GM21447 (cell line): ENCODE measurements around the gene CACNA1D.
"Not testable (repeated sequence)": the region's sequence is repeated elsewhere in the genome, so short reads cannot be mapped to it uniquely, and the experiment has no call there.

Experiments
- ATAC-seq: cut with Tn5 transposase; IDR thresholded peaks from one replicate; pipeline ENCODE4 v1.9.1; 2021; ENCODE audit not compliant: unreplicated experiment

CACNA1D gene

GRCh38 chr3:53570709-53571108 is 76.3 kb downstream of the CACNA1D start:
- no peak for ATAC-seq

GRCh38 chr3:53571264-53571663 is 76.9 kb downstream of the CACNA1D start:
- ATAC-seq, result no peak

GRCh38 chr3:53572184-53572583 is 77.8 kb downstream of the CACNA1D start:
- ATAC-seq, result not testable (repeated sequence)

GRCh38 chr3:53577506-53577905 is 83.1 kb downstream of the CACNA1D start:
- ATAC-seq, result no peak

GRCh38 chr3:53579636-53580035 is 85.2 kb downstream of the CACNA1D start:
- ATAC-seq, result no peak

GRCh38 chr3:53581671-53582070 is 87.3 kb downstream of the CACNA1D start:
- ATAC-seq, result no peak

- ATAC-seq, result no peak
Measured at GRCh38 chr3:53583161-53583690, 88.8 kb downstream of the CACNA1D start.

GRCh38 chr3:53585049-53585448 is 90.6 kb downstream of the CACNA1D start:
- no peak for ATAC-seq

- ATAC-seq, result no peak
Measured at GRCh38 chr3:53585627-53586026, 91.2 kb downstream of the CACNA1D start.

GRCh38 chr3:53588122-53588521 is 93.7 kb downstream of the CACNA1D start:
- no peak for ATAC-seq

- no peak for ATAC-seq
Measured at GRCh38 chr3:53589201-53589600, 94.8 kb downstream of the CACNA1D start.

GRCh38 chr3:53589806-53590205 is 95.4 kb downstream of the CACNA1D start:
- ATAC-seq, result no peak

- no peak for ATAC-seq
Measured at GRCh38 chr3:53590606-53591005, 96.2 kb downstream of the CACNA1D start.

- ATAC-seq, result no peak
Measured at GRCh38 chr3:53591646-53592045, 97.2 kb downstream of the CACNA1D start.

- no peak for ATAC-seq
Measured at GRCh38 chr3:53592862-53593261, 98.5 kb downstream of the CACNA1D start.

- no peak for ATAC-seq
Measured at GRCh38 chr3:53593611-53594010, 99.2 kb downstream of the CACNA1D start.

- no peak for ATAC-seq
Measured at GRCh38 chr3:53594276-53594675, 99.9 kb downstream of the CACNA1D start.

- no peak for ATAC-seq
Measured at GRCh38 chr3:53595660-53596059, 101.2 kb downstream of the CACNA1D start.

- ATAC-seq, result no peak
Measured at GRCh38 chr3:53597136-53597915, 102.9 kb downstream of the CACNA1D start.

GRCh38 chr3:53599771-53600170 is 105.4 kb downstream of the CACNA1D start:
- no peak for ATAC-seq

GRCh38 chr3:53602866-53603265 is 108.5 kb downstream of the CACNA1D start:
- no peak for ATAC-seq

- no peak for ATAC-seq
Measured at GRCh38 chr3:53604232-53604631, 109.8 kb downstream of the CACNA1D start.

- no peak for ATAC-seq
Measured at GRCh38 chr3:53606793-53607192, 112.4 kb downstream of the CACNA1D start.
